ENCODE measurements around the gene USP34.

The USP34 gene

DNA sequence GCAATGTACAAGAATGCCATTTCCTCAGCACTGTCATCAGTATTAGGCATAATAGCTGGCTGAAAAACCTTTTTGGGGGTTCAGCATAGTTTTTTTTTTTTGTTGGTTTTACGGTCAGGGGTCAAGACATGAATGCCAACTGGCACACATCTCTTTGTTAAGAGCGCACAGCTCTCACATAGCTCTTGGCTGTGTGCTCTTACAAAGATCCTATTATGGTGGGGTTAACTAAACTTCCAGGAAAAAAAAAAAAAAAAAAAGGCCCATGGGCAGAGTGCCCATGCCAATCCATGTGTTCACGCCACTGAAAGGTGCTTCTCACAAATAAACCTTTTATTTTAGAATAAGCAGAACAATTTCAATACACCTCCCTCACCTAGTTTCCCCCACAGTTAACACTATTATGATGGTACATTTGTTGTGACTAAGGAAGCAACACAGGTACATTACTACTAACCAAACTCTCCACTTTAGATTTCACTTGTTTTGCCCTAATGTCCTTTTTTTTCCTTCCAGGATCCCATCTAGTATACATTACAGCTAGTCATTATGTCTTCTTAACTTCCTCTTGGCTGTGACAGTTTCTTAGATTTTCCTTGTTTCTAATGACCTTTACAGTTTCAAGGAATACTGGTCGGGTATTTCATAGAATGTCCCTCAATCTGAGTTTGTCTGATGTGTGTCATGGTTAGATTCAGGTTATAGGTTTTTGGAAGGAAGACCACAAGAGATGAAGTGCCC is 252.6 kb downstream of the USP34 start:
- no peak for TF ChIP-seq GATA3 (IDR thresholded peaks at IDR 0.05; ENCODE audit: low read depth, low read length)
- TF ChIP-seq GATA2 (IDR thresholded peaks at IDR 0.05; ENCODE audit: low read depth, low read length), result no peak

GRCh38 chr2:61214171-61214570 is 256.7 kb downstream of the USP34 start:
- TF ChIP-seq GATA3 (IDR thresholded peaks at IDR 0.05; ENCODE audit: low read depth, low read length), result no peak
- TF ChIP-seq GATA2 (IDR thresholded peaks at IDR 0.05; ENCODE audit: low read depth, low read length), result no peak

DNA sequence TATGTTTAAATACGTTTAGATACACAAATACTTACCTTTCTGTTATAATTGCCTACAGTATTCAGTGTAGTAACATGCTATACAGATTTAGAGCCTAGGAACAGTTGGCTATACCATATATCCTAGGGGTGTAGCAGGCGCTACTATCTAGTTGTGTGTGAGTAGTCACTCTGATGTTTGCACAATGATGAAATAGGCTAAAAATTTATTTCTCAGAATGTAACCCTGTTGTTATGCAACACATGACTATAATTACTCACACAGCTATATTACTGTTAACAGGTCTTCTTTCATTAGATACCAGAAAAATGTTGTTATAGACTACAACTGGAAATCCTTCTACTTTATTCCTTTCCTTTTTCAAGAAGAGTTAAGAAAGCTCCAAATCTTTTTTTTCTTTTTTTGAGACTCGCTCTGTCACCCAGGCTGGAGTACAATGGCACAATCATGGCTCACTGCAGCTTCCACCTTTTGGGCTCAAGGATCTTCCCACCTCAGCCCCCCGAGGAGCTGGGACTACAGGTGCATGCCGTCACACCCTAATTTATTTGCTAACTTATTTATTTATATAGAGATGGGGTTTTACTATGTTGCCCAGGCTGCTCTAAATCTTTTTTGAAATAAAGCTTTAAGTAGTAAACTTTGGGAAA is 260.4 kb downstream of the USP34 start:
- TF ChIP-seq GATA3 (IDR thresholded peaks at IDR 0.05; ENCODE audit: low read depth, low read length) (no peak), GATA2 (IDR thresholded peaks at IDR 0.05; ENCODE audit: low read depth, low read length) (no peak)

DNA sequence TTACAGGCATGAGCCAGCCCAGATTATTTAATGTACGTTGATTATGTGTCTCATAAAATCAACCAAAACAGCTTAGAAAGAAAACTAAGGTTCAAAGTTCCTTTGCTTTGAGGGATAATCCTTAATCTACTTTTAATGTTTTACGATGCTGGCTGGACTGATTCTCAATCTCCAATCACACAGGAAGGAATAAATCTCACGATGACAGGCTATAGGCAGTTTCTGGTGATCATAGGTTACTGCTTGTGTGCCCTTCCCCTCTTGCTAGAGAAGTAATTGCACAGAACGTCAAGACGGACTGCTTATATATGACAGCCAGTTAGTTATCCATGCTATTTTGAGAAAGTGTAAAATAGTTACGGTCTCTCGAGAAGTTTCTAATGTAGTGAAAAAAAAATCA is 265.8 kb downstream of the USP34 start:
- no peak for TF ChIP-seq GATA3 (IDR thresholded peaks at IDR 0.05; ENCODE audit: low read depth, low read length)
- TF ChIP-seq GATA2 (IDR thresholded peaks at IDR 0.05; ENCODE audit: low read depth, low read length), result no peak

- TF ChIP-seq GATA3 (IDR thresholded peaks at IDR 0.05; ENCODE audit: low read depth, low read length), result no peak
- no peak for TF ChIP-seq GATA2 (IDR thresholded peaks at IDR 0.05; ENCODE audit: low read depth, low read length)
Measured at GRCh38 chr2:61196671-61197070, 274.2 kb downstream of the USP34 start.

- TF ChIP-seq GATA3 (IDR thresholded peaks at IDR 0.05; ENCODE audit: low read depth, low read length), result no peak
- TF ChIP-seq GATA2 (IDR thresholded peaks at IDR 0.05; ENCODE audit: low read depth, low read length), result no peak
Measured at GRCh38 chr2:61193670-61194561, 277.0 kb downstream of the USP34 start.

DNA sequence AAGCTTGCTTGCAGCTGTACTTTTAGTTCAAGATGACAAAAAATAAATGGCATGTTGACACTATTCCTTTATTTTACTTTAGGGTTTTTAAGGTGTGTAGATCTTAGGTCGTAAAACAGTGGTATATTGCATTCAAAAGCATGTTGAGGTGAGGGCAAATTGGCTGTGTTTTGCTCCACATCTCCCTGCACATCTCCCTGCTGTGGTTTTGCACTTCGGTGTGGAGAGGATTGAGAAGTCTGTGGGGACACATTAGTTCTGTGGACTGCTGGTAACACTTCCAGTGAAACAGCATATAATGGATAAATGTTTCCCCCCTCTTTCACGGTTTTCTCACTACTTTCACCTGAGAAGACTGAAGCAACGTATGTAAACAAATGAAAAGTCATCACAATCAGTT is 283.8 kb downstream of the USP34 start:
- TF ChIP-seq GATA2 (IDR thresholded peaks at IDR 0.05; ENCODE audit: low read depth, low read length), result no peak
- no peak for TF ChIP-seq GATA3 (IDR thresholded peaks at IDR 0.05; ENCODE audit: low read depth, low read length)

GRCh38 chr2:61185231-61185728 is 285.6 kb downstream of the USP34 start:
- no peak for TF ChIP-seq GATA3 (IDR thresholded peaks at IDR 0.05; ENCODE audit: low read depth, low read length)
- TF ChIP-seq GATA2 (IDR thresholded peaks at IDR 0.05; ENCODE audit: low read depth, low read length), result no peak

DNA sequence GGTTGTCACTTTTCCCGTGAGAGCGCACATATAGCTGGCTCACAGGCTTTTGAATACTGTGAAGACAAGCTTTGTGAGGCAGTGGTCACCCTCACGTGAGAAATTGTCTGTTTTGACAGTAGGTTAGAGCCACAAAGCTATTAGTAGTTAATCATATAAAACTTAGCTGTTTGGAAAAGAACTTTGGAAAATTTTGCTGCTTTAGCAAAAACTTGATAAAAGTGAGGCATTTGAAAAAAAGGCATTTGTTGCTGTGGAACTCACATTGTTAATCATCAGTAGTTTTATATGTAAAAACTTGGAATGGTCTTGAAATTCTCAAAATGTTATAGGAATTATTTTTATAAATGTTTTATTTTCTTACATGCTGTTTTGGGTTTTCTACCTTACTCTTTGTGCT is 286.6 kb downstream of the USP34 start:
- no peak for TF ChIP-seq GATA3 (IDR thresholded peaks at IDR 0.05; ENCODE audit: low read depth, low read length)
- no peak for TF ChIP-seq GATA2 (IDR thresholded peaks at IDR 0.05; ENCODE audit: low read depth, low read length)

DNA sequence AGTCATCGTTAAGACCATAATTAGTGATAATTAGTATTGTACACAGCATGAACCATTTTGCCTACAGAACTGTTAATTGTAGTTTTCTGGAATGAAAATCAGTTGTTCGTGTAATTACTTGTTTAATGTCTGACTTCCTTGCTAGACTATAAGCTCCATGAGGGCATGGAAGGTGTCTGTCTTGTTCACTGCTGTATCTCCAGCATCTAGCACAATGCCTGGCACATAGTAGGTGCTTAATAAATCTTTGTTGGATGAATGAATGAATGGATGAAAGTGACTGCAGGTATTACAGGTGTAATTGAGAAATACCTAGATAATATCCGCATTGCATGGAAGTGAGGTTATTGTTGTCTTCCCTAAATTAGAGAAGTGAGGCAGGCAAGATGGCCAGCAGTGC is 287.1 kb downstream of the USP34 start:
- TF ChIP-seq GATA3 (IDR thresholded peaks at IDR 0.05; ENCODE audit: low read depth, low read length), result no peak
- TF ChIP-seq GATA2 (IDR thresholded peaks at IDR 0.05; ENCODE audit: low read depth, low read length), result no peak

GRCh38 chr2:61182059-61182383 is 288.9 kb downstream of the USP34 start:
- TF ChIP-seq GATA2 (IDR thresholded peaks at IDR 0.05; ENCODE audit: low read depth, low read length) (no peak), GATA3 (IDR thresholded peaks at IDR 0.05; ENCODE audit: low read depth, low read length) (no peak)

DNA sequence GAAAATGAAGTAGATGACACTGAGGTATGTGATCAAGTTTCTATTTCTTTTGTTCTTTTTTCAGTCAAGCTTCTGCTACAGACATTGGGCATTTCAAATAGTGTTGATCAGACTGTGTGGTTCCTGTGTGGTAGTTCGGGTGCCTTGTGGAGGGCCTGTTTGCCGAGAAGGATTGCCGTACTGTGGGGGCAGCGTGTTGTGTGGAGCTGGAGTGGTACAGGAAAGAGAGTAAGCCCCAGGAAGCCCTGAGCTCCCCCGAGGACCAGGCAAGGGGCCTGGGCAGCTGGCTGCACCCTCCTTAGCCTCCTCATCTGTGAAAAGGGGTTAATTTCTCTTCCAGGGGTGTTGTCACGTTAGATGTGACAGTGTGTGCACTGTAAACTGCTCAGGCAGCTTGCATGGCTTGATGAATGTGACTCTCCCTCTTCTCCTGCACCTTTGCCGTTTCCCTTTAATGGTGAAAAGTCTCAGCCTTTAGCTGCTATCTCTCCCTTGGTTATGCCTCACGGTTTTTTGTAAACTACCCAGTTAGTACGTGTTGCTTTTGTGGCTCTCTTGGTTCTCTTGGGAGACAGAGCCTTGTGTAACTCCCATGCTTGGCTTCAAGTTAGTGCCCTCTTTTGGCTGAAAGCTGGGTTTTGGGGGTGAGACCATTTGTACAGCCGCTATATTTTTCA is 289.4 kb downstream of the USP34 start:
- TF ChIP-seq GATA2 (IDR thresholded peaks at IDR 0.05; ENCODE audit: low read depth, low read length), result no peak
- TF ChIP-seq GATA3 (IDR thresholded peaks at IDR 0.05; ENCODE audit: low read depth, low read length), result no peak

- no peak for TF ChIP-seq GATA3 (IDR thresholded peaks at IDR 0.05; ENCODE audit: low read depth, low read length)
- TF ChIP-seq GATA2 (IDR thresholded peaks at IDR 0.05; ENCODE audit: low read depth, low read length), result no peak
Measured at GRCh38 chr2:61180686-61181085, 290.2 kb downstream of the USP34 start.

All from SH-SY5Y (cell line).